Mucosa of descending colon (tissue), 3 donors: Measurements from ENCODE around the gene SCGB1C1. TPM values are rescaled to one million over a fixed set of nuclear protein-coding genes. Genes with fewer than 3 reads are reported as not detected.
A peak's percentile ranks its signal among the peaks of the same experiment; 100 is the strongest.

ENCODE experiments used
- ATAC-seq: fragments of 200-7000 bp; cut with Tn5 transposase; one replicate; pipeline ENCODE4 v1.9.1; 2020; ENCODE audit warnings: mild to moderate bottlenecking, moderate library complexity
- DNase-seq, 3 donors: peaks; one replicate each; pipeline ENCODE4 v3.0.0-alpha.2; 2020
- H3K36me3 ChIP-seq: fragments of 200-600 bp; one replicate; pipeline ENCODE4 v1.8.0; 2021; ENCODE audit warnings: low read depth, mild to moderate bottlenecking
- H3K4me1 ChIP-seq: fragments of 200-600 bp; one replicate; pipeline ENCODE4 v1.8.0; 2021; ENCODE audit warnings: low read depth, mild to moderate bottlenecking
- H3K4me3 ChIP-seq: fragments of 200-600 bp; one replicate; pipeline ENCODE4 v1.8.0; 2021; ENCODE audit warnings: mild to moderate bottlenecking
- H3K9me3 ChIP-seq: fragments of 200-600 bp; one replicate; pipeline ENCODE4 v1.8.0; 2021; ENCODE audit warnings: mild to moderate bottlenecking
- CTCF ChIP-seq: fragments of 200-600 bp; IDR thresholded peaks from one replicate; pipeline ENCODE4 v1.8.0; 2022; ENCODE audit warnings: antibody characterized with exemption, mild to moderate bottlenecking
- intact Hi-C, 2 donors: fragments of 100-400 bp; cut with DNase I in 1 of 2; cut with micrococcal nuclease in 1 of 2; formaldehyde crosslinking; loops; one replicate each; pipeline versions ENCODE4 v1.11.0 to v1.11.1; 2022; cut with DNase I, micrococcal nuclease
- total RNA-seq, 3 donors: library from RNA; stranded (reverse); fragmentation: NEBNext Ultra II Directional in 2 of 3; extraction: Animal tissue kit (Norgen Biotek cat#: 25700) in 2 of 3; gene quantifications; one replicate each; pipeline versions ENCODE4 v1.2.1 to v1.2.4, GENCODE V29; 2021 to 2023
- donor health status: DM: no; HTN: no; CAD: no; lungs with moderate emphysema.
- donor health status: DM: no; HTN: no; CAD: no.
- donor health status: DM: no; HTN: yes; CAD: no.

The SCGB1C1 gene
- total RNA-seq, 3 donors from 2014 or later: not detected

GRCh38 chr11:201966-202365 lies 9.1 kb downstream of the SCGB1C1 start:
- Histone ChIP-seq H3K9me3 (no peaks in the 10 kb centered on the region), H3K36me3 (peaks cover 5% of the 10 kb centered on the region), H3K4me1 (peaks cover 12% of the 10 kb centered on the region), H3K4me3 (no peak overlapping the region)
- no peak for TF ChIP-seq CTCF
- ATAC-seq: no peak
- DNase-seq: no peak
- intact Hi-C loops: no loop called here

GRCh38 chr11:202490-202889 lies 9.6 kb downstream of the SCGB1C1 start:
- intact Hi-C loops: no loop called here
- DNase-seq (no peak), ATAC-seq (no peak)
- Histone ChIP-seq H3K9me3 (no peaks in the 10 kb centered on the region), H3K4me3 (no peak overlapping the region), H3K4me1 (peaks cover 12% of the 10 kb centered on the region), H3K36me3 (peaks cover 5% of the 10 kb centered on the region)
- no peak for TF ChIP-seq CTCF

- peak in 1 of 3 donors; percentile 42 for DNase-seq
Observed at GRCh38 chr11:203056-203944, 10.4 kb downstream of the SCGB1C1 start.

GRCh38 chr11:203945-204586 lies 11.2 kb downstream of the SCGB1C1 start:
- ATAC-seq (no peak), DNase-seq (no peak)
- H3K9me3 ChIP-seq: no peaks in the 10 kb centered on the region
- TF ChIP-seq CTCF: no peak
- no peak overlapping the region for H3K4me3 ChIP-seq
- intact Hi-C loops: no loop called here
- H3K4me1 ChIP-seq: peaks cover 12% of the 10 kb centered on the region
- peaks cover 5% of the 10 kb centered on the region for H3K36me3 ChIP-seq

More at GRCh38 chr11:203056-203944, 10.4 kb downstream of the SCGB1C1 start:
- ATAC-seq: no peak
- H3K9me3 ChIP-seq: no peaks in the 10 kb centered on the region
- H3K36me3 ChIP-seq: peaks cover 5% of the 10 kb centered on the region
- intact Hi-C loops: no loop called here
- peaks cover 12% of the 10 kb centered on the region for H3K4me1 ChIP-seq
- TF ChIP-seq CTCF: no peak
- H3K4me3 ChIP-seq: no peak overlapping the region

GRCh38 chr11:204587-205109 lies 11.8 kb downstream of the SCGB1C1 start:
- Histone ChIP-seq H3K9me3 (no peaks in the 10 kb centered on the region), H3K4me1 (peaks cover 17% of the 10 kb centered on the region), H3K4me3 (no peak overlapping the region), H3K36me3 (peaks cover 5% of the 10 kb centered on the region)
- no peak for TF ChIP-seq CTCF
- no peak for ATAC-seq
- intact Hi-C loops: no loop called here
- DNase-seq: peak in 1 of 3 donors; percentile 48
